NCI-H128 (cell line): ENCODE measurements around the gene FNDC11.
A peak's percentile ranks its signal among the peaks of the same experiment; 100 is the strongest.
"Not testable (repeated sequence)": the region's sequence is repeated elsewhere in the genome, so short reads cannot be mapped to it uniquely, and the experiment has no call there.

ENCODE experiments used
- DNase-seq: peaks from one replicate; lab custom pipeline; 2025; ENCODE audit not compliant: unreplicated experiment; lab: John Stamatoyannopoulos, UW

The FNDC11 gene

GRCh38 chr20:63553933-63554290 lies at the start of gene FNDC11:
Gene FNDC11, plus strand, starts transcription at chr20:63554159. Its CDS starts 1,505 bp downstream, at chr20:63555664.
- no peak for DNase-seq

DNA sequence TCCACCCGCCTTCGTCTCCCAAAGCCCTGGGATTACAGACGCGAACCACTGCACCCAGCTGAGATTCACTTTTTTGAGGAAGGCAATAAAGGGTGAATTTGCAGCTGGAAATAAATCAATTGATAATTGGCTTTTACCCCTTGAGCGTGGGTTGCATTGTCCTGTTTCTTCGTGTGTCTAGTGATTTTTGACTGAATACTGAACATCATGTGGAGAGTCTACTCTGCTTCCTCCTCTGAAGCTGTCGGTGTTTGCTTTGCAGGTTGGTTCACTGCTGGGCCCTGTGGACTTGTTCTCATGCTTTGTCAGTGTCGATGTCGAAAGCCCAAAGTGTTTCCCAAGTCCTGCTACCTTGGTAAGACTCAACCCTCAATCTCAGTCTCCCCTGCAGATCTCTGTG lies 49.3 kb upstream of the FNDC11 start:
- DNase-seq: no peak

- no peak for DNase-seq
Measured at GRCh38 chr20:63505281-63505680, 48.7 kb upstream of the FNDC11 start.

- no peak for DNase-seq
Measured at GRCh38 chr20:63505723-63506122, 48.2 kb upstream of the FNDC11 start.

- no peak for DNase-seq
Measured at GRCh38 chr20:63507083-63507743, 46.7 kb upstream of the FNDC11 start.

DNA sequence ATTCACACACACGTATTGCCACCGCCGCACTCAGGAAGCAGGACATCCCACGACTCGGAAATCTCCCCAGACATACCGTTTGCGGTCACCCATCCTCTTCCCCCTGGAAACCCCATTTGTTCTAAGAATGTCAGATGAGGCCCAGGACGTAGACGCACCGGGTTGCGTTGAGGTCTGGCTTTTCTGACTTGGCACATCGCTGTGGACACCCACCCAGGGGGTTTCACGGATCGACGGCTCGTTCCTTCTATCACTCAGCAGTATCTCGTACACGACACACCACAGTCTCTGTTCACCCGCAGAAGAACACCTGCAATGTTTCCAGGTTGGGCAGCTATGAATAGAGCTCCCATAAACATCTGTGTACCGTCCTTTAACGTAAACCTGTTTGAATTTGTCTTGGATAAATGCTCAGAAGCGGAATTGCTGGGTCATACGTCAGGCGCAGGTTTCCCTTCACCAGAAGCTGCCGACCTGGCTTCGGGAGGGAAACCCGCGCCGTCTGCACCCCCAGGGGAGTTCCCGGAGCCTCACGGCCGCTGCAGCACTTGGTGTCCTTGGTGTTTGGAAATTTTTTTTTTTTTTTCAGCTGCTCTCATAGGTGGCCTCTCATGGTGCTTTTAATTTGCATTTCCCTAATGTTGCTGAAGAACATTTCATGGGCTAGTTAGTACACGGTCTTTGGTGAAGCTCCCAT lies 45.7 kb upstream of the FNDC11 start:
- DNase-seq: no peak

DNA sequence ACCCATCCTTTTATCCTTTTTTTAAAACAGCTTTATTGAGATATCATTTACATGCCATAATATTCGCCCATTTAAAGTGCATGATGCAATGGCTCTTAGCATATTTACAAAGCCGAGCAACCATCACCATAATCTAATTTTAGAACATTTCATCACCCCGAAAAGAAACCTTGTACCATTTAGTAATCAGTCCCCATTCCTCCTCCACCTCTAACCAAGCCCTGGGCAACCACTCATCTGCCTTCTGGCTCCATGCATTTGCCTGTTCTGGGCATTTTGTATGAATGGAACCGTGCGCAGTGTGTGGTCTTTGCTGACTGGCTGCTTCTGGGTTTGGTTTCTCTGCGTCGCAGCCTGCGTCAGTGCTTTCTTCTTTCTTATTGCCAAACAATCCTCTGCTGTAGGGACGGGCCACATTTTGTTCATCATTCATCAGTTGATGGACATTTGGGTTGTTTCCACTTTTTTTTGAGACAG lies 44.8 kb upstream of the FNDC11 start:
- no peak for DNase-seq

GRCh38 chr20:63513207-63513606 lies 40.8 kb upstream of the FNDC11 start:
- no peak for DNase-seq

- not testable (repeated sequence) for DNase-seq
Measured at GRCh38 chr20:63514520-63514919, 39.4 kb upstream of the FNDC11 start.

DNA sequence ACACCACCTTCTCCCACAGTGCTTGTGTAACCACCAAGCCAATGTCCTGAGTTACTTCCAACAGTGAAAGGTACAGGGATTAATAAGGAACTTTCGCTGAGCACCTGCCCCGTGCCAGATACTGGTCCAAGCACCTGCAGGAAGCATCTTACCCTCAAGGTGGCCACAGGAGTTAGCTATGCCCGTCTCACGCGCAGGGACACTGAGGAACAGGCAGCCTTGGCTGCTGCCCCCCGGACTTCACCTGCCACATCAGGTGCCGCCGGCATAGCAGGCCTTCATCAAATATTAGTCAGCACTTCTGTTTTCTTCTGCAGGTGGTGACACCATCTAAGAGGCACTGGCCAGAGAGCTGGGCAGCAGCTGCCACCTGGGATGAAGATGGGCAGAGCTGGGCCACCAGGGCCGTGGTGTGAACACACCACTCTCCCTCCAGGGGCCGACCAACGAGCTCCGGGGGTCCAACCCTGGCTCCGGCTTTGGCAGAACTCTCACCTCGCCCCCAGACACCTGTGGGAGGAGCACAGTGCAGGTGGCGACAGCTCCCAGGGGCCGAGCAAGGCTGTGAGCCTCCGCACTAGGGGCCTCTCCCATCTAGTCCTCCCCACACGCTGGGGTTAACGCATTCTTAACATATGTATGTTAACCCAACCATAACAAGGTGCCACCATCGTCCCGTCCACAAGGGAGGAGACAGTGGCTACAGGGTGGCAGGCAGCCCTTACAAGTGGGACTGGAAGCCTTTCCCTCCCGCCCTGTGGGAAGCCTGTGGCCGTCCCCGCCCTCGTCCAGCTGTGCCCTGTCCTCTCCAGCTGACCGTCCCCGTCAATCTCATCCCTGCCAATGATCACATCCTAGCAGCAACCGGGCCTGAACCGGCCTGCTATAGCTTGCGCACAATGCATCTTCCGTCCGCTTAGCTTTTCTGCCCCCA lies 36.3 kb upstream of the FNDC11 start:
- no peak for DNase-seq

- DNase-seq: no peak
Measured at GRCh38 chr20:63518351-63518861, 35.6 kb upstream of the FNDC11 start.

DNA sequence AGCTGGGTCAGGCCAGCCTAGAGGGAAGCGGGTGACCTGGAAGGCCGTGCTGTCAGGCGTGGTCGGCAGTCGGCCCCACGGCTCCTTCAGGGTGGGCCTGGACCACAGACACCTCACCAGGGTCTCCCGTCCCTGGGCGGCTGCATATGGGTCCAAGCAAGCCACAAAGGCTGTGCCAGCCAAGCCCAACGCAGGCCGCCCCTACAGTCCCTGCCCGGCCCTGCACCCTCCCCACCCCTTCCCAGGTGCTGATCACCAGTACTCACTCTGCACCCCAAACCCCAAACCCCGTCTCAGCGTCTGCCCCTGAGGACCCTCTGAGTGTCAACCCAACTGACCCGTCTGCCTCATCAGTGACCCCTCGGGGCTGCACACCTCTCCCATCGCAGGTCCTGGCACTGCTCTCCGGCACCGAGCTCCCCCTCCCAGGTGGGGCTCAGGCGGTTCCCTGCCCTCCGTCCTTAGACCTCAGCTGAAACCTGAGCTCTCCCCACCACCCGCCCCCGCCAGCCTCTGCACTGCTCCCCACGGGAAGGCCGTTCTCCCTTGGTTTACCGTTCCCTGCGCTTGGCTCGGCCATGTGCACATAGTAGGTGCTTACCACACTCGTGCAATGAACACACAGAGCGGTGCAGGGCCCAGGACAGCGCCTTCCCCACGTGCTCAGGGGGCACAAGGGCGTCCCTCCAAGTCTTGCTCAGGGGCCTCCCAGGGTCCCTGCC lies 34.9 kb upstream of the FNDC11 start:
- DNase-seq: no peak

DNA sequence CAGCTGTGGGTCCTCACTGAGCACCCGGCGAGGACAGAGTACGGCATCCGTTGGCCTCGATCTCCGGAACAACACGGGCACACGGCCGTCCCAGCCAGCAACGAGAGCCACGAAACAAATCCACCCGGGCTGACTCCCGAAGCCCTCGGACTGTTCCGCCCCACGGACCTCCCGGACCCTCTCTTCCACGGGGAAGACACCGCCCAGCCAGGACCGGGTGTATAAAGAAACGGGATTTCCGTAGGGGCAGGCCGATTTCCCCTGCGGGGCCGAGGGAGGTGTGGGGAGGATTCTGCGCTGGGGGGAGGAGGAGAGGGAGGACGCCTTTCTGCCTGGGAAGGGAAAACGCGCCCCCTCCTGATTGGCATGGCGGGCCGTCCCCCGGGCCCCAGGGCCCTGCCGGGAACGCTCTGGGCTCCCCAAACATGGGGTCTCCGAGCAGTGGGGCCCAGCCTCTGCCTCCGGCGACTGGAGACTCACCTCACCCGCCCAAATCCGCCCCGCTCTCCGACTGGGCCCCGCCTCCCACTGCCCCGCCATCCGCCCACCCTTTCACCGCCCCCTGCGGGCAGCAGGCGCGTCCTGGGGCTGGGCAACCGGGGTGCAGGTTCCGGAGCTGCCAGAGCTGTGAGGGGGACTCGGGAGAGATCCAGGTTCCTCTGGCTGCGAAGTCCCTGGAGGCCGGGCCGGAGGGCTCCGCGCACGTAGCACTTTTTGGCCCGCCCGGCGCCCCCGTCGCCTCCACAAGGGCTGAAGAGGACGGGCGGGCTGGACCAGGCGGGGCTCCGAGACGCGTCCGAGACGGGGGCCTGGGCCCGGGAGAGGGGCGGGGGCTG lies 34.1 kb upstream of the FNDC11 start:
- no peak for DNase-seq

DNA sequence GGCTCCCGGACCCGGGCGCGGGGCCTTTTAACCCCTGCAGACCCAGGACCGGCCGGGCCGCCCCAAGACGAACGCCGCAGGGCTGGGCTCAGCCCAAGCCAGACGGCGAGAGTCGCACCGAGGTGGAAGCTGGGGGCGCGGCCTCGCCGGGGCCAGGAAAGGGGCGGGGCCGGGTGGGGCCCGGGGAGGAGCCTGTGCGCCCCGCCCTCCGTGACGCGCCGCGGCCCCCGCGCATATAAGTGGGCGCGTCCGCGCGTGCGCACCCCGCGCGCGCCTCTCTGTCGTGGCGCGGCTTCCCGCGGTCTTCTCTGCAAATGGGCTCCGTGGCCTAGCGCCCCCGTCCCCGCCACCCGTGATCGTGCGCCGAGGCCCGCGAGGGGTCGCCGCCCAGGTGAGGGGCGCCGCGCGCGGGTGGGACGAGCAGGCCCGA lies 33.4 kb upstream of the FNDC11 start, which contains the start of gene PPDPF:
TSS of gene PPDPF (plus strand) at position 262 of the 430 bp plus-strand sequence. CDS start 544 bp downstream, outside the sequence.
- peak; percentile 27 for DNase-seq

- peak; percentile 67 for DNase-seq
Measured at GRCh38 chr20:63520934-63521601, 32.9 kb upstream of the FNDC11 start.

GRCh38 chr20:63521602-63522001 lies 32.4 kb upstream of the FNDC11 start:
- DNase-seq: no peak

DNA sequence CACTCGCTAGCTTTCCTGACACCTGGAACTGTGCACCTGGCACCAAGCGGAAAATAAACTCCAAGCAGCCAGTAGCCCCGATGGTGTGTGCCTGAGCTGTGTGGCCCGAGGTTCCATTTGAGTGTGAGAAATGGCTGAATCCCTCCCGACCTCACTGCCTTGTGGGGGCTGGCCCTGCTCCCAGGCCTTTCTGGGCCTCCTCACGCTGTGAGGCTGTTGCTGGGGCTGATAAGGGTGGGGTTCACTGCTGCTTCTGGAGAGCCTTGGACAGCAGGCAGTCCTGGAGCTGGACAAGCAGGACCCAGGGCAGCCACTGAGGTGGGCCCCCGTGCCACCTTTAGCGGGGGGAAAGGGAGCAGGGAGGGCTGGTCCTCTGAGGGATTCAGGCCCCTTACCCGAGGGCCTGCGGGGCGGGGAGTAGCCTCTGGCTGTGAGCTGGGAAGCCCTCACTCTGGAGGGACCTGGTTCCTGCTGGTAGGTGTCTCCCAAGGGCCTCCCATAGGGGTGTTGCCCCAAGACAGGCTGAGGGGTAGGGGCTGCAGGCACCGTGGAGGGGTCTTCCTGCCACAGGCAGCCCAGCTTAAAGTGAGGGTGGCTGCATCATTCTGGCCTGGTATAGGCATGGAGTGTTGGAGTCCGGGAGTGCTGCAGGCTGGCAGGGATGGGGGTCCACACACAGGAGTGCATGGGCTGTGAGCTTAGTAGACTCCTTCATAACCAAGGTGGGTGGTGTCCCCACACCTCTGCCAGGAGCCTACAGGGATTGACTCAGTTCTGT lies 31.7 kb upstream of the FNDC11 start:
- no peak for DNase-seq

DNA sequence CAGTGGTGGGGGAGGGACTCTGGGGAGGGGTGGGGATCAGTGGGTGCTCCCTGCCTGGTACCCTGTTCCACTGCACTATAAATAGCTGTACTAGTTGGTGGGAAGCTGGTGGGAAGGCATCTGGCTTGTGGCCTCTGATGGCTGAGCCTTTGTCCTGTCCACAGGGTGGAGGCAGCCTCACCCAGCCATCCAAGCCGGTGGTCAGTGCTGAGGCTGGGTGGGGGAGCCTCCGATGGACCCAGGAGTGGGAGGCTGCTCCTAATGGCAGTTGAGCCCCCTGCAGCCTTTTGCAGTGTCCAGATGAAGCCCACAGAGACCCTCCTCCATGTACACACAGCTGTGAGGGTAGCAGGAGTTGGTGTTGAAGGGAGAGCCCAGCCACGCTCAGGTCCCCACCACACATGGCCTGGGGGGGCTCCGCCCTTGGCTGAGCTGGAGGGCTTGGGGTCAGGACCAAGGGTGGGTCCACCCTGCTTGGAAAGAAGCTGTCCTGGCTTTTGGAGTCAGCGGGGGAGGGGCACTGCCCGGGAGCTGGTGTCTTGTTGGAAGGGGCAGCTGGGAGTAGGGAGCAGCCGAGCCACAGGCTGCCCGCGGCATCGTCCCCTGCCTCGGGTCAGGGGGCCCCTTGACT lies 30.9 kb upstream of the FNDC11 start:
- no peak for DNase-seq
